Suprapubic skin (tissue), 4 donors: ENCODE results near the gene GPR176. TPM values are rescaled to one million over a fixed set of nuclear protein-coding genes. Genes with fewer than 3 reads are reported as not detected.

Source experiments
- DNase-seq, 2 donors: peaks; one replicate each; pipeline ENCODE4 v3.0.0-alpha.2; 2019; ENCODE audit warnings: low spot score in 2 of 2
- H3K27ac ChIP-seq: fragments of 200-600 bp; sonication (generic); one replicate; pipeline ENCODE4 v1.5.1; 2019
- H3K27me3 ChIP-seq: fragments of 200-600 bp; sonication (generic); one replicate; pipeline ENCODE4 v1.5.1; 2019
- H3K36me3 ChIP-seq: fragments of 200-600 bp; sonication (generic); one replicate; pipeline ENCODE4 v1.5.1; 2019
- H3K4me1 ChIP-seq: fragments of 200-600 bp; sonication (generic); one replicate; pipeline ENCODE4 v1.5.1; 2019
- H3K4me3 ChIP-seq: fragments of 200-600 bp; sonication (generic); one replicate; pipeline ENCODE4 v1.5.1; 2019; ENCODE audit warnings: mild to moderate bottlenecking
- H3K9me3 ChIP-seq: fragments of 200-600 bp; sonication (generic); one replicate; pipeline ENCODE4 v1.5.1; 2019
- CTCF ChIP-seq, 2 donors: fragments of 200-600 bp in 1 of 2; fragments of 450-650 bp in 1 of 2; sonication (generic) in 1 of 2; IDR thresholded peaks; one replicate each; pipeline ENCODE4 v1.5.1; 2016 to 2019; ENCODE audit warnings: antibody characterized with exemption in 2 of 2, mild to moderate bottlenecking in 1 of 2, moderate library complexity in 1 of 2
- EP300 ChIP-seq: sonication (generic); formaldehyde crosslinking; IDR thresholded peaks from one replicate; pipeline ENCODE4 v1.6.1; 2017; ENCODE audit warnings: antibody characterized with exemption
- POLR2A ChIP-seq, 2 donors: fragments of 450-650 bp; IDR thresholded peaks; one replicate each; pipeline ENCODE4 v1.6.1; 2017; ENCODE audit warnings: antibody characterized with exemption in 2 of 2, mild to moderate bottlenecking in 2 of 2, moderate library complexity in 2 of 2
- POLR2AphosphoS5 ChIP-seq, 3 donors: sonication (generic); formaldehyde crosslinking; IDR thresholded peaks; one replicate each; pipeline ENCODE4 v1.6.1; 2017; ENCODE audit warnings: antibody characterized with exemption in 3 of 3
- WGBS: methylation state at CpG from one replicate; pipeline ENCODE4 v1.1.5; 2018; 5-methylcytosine and 5-hydroxymethylcytosine counted together
- total RNA-seq, 4 donors: library from RNA; depleted of rRNA; stranded (reverse); fragments of >200 nt; gene quantifications; one replicate each; pipeline ENCODE4 v1.1.0, GENCODE V29; 2016

GPR176 gene
- total RNA-seq = 1 to 10 TPM; 1.3 to 4.2 (median 2.1) TPM

GRCh38 chr15:39919748-39920509, at the start of gene GPR176:
GPR176 (minus strand) TSS chr15:39920266; CDS start chr15:39920026, 240 bp downstream.
- peaks cover 18% of the 10 kb centered on the region for H3K4me1 ChIP-seq
- WGBS = 2% methylated on average over 33 of the region's 84 CpGs

GRCh38 chr15:39969002-39969394, 48.9 kb upstream of the GPR176 start:
- H3K4me3 ChIP-seq = no peak overlapping the region
- no peak overlapping the region for H3K27ac ChIP-seq
- DNase-seq = no peak
- TF ChIP-seq POLR2AphosphoS5 (IDR thresholded peaks at IDR 0.05) = no peak
- no peak for TF ChIP-seq CTCF (IDR thresholded peaks at IDR 0.05)
- TF ChIP-seq POLR2A (IDR thresholded peaks at IDR 0.05) = no peak
- TF ChIP-seq EP300 = no peak
- 99% methylated on average over 2 of the region's 2 CpGs for WGBS
- H3K9me3 ChIP-seq = no peaks in the 10 kb centered on the region
- peaks cover 6% of the 10 kb centered on the region for H3K4me1 ChIP-seq
- H3K27me3 ChIP-seq = no peaks in the 10 kb centered on the region
- peaks cover 31% of the 10 kb centered on the region for H3K36me3 ChIP-seq

More at GRCh38 chr15:39919748-39920509, at the start of gene GPR176:
- TF ChIP-seq POLR2AphosphoS5 (IDR thresholded peaks at IDR 0.05) (peak in 1 of 3 donors; percentile 8), POLR2A (IDR thresholded peaks at IDR 0.05) (no peak)
- Histone ChIP-seq H3K4me3 (peak within 1 kb of the TSS; percentile 64), H3K36me3 (no peaks in the 10 kb centered on the region), H3K27me3 (peaks cover 10% of the 10 kb centered on the region), H3K9me3 (no peaks in the 10 kb centered on the region), H3K27ac (peak within 1 kb of the TSS; percentile 79)
- DNase-seq = peak; percentile 74 to 84

GRCh38 chr15:39968273-39969001, 48.4 kb upstream of the GPR176 start:
- no peaks in the 10 kb centered on the region for H3K27me3 ChIP-seq
- DNase-seq = no peak
- peaks cover 6% of the 10 kb centered on the region for H3K4me1 ChIP-seq
- H3K27ac ChIP-seq = no peak overlapping the region
- peaks cover 26% of the 10 kb centered on the region for H3K36me3 ChIP-seq
- WGBS = 87% methylated on average over 3 of the region's 3 CpGs
- H3K9me3 ChIP-seq = no peaks in the 10 kb centered on the region
- H3K4me3 ChIP-seq = no peak overlapping the region
- TF ChIP-seq EP300 (no peak), POLR2AphosphoS5 (IDR thresholded peaks at IDR 0.05) (no peak), POLR2A (IDR thresholded peaks at IDR 0.05) (no peak), CTCF (IDR thresholded peaks at IDR 0.05) (no peak)

GRCh38 chr15:39966521-39966920, 46.5 kb upstream of the GPR176 start:
- peaks cover 6% of the 10 kb centered on the region for H3K4me1 ChIP-seq
- H3K36me3 ChIP-seq = peaks cover 38% of the 10 kb centered on the region
- H3K27ac ChIP-seq = no peak overlapping the region
- DNase-seq = no peak
- WGBS = 78% methylated on average over 2 of the region's 2 CpGs
- H3K4me3 ChIP-seq = no peak overlapping the region
- no peaks in the 10 kb centered on the region for H3K27me3 ChIP-seq
- H3K9me3 ChIP-seq = no peaks in the 10 kb centered on the region
- no peak for TF ChIP-seq POLR2AphosphoS5 (IDR thresholded peaks at IDR 0.05)
- TF ChIP-seq CTCF (IDR thresholded peaks at IDR 0.05) = no peak
- TF ChIP-seq EP300 = no peak
- TF ChIP-seq POLR2A (IDR thresholded peaks at IDR 0.05) = no peak

GRCh38 chr15:39963786-39964185, 43.7 kb upstream of the GPR176 start:
- Histone ChIP-seq H3K4me1 (no peaks in the 10 kb centered on the region), H3K36me3 (peaks cover 39% of the 10 kb centered on the region)
- WGBS = 56% methylated on average over 2 of the region's 2 CpGs

More at GRCh38 chr15:39963786-39964185, 43.7 kb upstream of the GPR176 start:
- no peak overlapping the region for H3K4me3 ChIP-seq
- H3K27ac ChIP-seq = no peak overlapping the region
- H3K27me3 ChIP-seq = no peaks in the 10 kb centered on the region
- no peaks in the 10 kb centered on the region for H3K9me3 ChIP-seq
- no peak for DNase-seq
- TF ChIP-seq EP300 (no peak), CTCF (IDR thresholded peaks at IDR 0.05) (no peak), POLR2AphosphoS5 (IDR thresholded peaks at IDR 0.05) (no peak), POLR2A (IDR thresholded peaks at IDR 0.05) (no peak)
